Mucosa of stomach (tissue), 1 donor: ENCODE data around the gene LYPD3.

ENCODE experiments used
- H3K27me3 ChIP-seq: one replicate; pipeline ENCODE4 v1.7.0; 2013; ENCODE audit warnings: mild to moderate bottlenecking, low read length; ENCODE audit not compliant: control insufficient read depth, insufficient read depth
- H3K36me3 ChIP-seq: one replicate; pipeline ENCODE4 v1.7.0; 2013; ENCODE audit warnings: low read length; ENCODE audit not compliant: control insufficient read depth, insufficient read depth
- H3K4me1 ChIP-seq: one replicate; pipeline ENCODE4 v1.7.0; 2013; ENCODE audit warnings: mild to moderate bottlenecking, low read length; ENCODE audit not compliant: control insufficient read depth, insufficient read depth
- H3K4me3 ChIP-seq: one replicate; pipeline ENCODE4 v1.7.0; 2013; ENCODE audit warnings: low read length
- H3K9ac ChIP-seq: one replicate; pipeline ENCODE4 v1.7.0; 2013; ENCODE audit warnings: mild to moderate bottlenecking, low read length, moderate library complexity
- H3K9me3 ChIP-seq: one replicate; pipeline ENCODE4 v1.7.0; 2013; ENCODE audit warnings: mild to moderate bottlenecking, low read length, moderate library complexity; ENCODE audit not compliant: control insufficient read depth
- donor health status: Pancreatic carcinoma.

Gene LYPD3

GRCh38 chr19:43482193-43482592, 16.8 kb upstream of the LYPD3 start:
- Histone ChIP-seq H3K27me3 (no peaks in the 10 kb centered on the region), H3K9ac (no peak overlapping the region), H3K4me3 (no peak overlapping the region), H3K9me3 (no peaks in the 10 kb centered on the region), H3K4me1 (no peaks in the 10 kb centered on the region), H3K36me3 (no peaks in the 10 kb centered on the region)

- H3K36me3 ChIP-seq = no peaks in the 10 kb centered on the region
- H3K9me3 ChIP-seq = no peaks in the 10 kb centered on the region
- no peaks in the 10 kb centered on the region for H3K27me3 ChIP-seq
- no peaks in the 10 kb centered on the region for H3K4me1 ChIP-seq
- no peak overlapping the region for H3K9ac ChIP-seq
- H3K4me3 ChIP-seq = no peak overlapping the region
Observed at GRCh38 chr19:43481701-43482100, 16.3 kb upstream of the LYPD3 start.

GRCh38 chr19:43480574-43480973, 15.2 kb upstream of the LYPD3 start:
- H3K4me1 ChIP-seq = no peaks in the 10 kb centered on the region
- no peaks in the 10 kb centered on the region for H3K9me3 ChIP-seq
- no peaks in the 10 kb centered on the region for H3K27me3 ChIP-seq
- H3K4me3 ChIP-seq = no peak overlapping the region
- H3K36me3 ChIP-seq = no peaks in the 10 kb centered on the region
- no peak overlapping the region for H3K9ac ChIP-seq

GRCh38 chr19:43479961-43480561, 14.7 kb upstream of the LYPD3 start:
- no peak overlapping the region for H3K4me3 ChIP-seq
- no peak overlapping the region for H3K9ac ChIP-seq
- H3K36me3 ChIP-seq = no peaks in the 10 kb centered on the region
- H3K4me1 ChIP-seq = no peaks in the 10 kb centered on the region
- H3K27me3 ChIP-seq = no peaks in the 10 kb centered on the region
- H3K9me3 ChIP-seq = no peaks in the 10 kb centered on the region

- H3K4me3 ChIP-seq = no peak overlapping the region
- peaks cover 8% of the 10 kb centered on the region for H3K4me1 ChIP-seq
- no peaks in the 10 kb centered on the region for H3K27me3 ChIP-seq
- H3K9me3 ChIP-seq = no peaks in the 10 kb centered on the region
- no peak overlapping the region for H3K9ac ChIP-seq
- no peaks in the 10 kb centered on the region for H3K36me3 ChIP-seq
Observed at GRCh38 chr19:43479226-43479625, 13.8 kb upstream of the LYPD3 start.

GRCh38 chr19:43478323-43478722, 12.9 kb upstream of the LYPD3 start:
- peaks cover 10% of the 10 kb centered on the region for H3K4me1 ChIP-seq
- no peak overlapping the region for H3K4me3 ChIP-seq
- no peak overlapping the region for H3K9ac ChIP-seq
- no peaks in the 10 kb centered on the region for H3K27me3 ChIP-seq
- H3K36me3 ChIP-seq = no peaks in the 10 kb centered on the region
- no peaks in the 10 kb centered on the region for H3K9me3 ChIP-seq

GRCh38 chr19:43476606-43477005, 11.2 kb upstream of the LYPD3 start:
- Histone ChIP-seq H3K9ac (no peak overlapping the region), H3K4me1 (peaks cover 10% of the 10 kb centered on the region), H3K4me3 (no peak overlapping the region), H3K27me3 (no peaks in the 10 kb centered on the region), H3K36me3 (no peaks in the 10 kb centered on the region), H3K9me3 (no peaks in the 10 kb centered on the region)

- H3K9ac ChIP-seq = peak overlapping the region; percentile 46
- no peaks in the 10 kb centered on the region for H3K27me3 ChIP-seq
Observed at GRCh38 chr19:43474986-43475705, 9.7 kb upstream of the LYPD3 start.

GRCh38 chr19:43474487-43474886, 9.1 kb upstream of the LYPD3 start:
- Histone ChIP-seq H3K4me1 (peaks cover 10% of the 10 kb centered on the region), H3K36me3 (no peaks in the 10 kb centered on the region), H3K9ac (no peak overlapping the region), H3K4me3 (no peak overlapping the region), H3K9me3 (no peaks in the 10 kb centered on the region), H3K27me3 (no peaks in the 10 kb centered on the region)

More at GRCh38 chr19:43474986-43475705, 9.7 kb upstream of the LYPD3 start:
- H3K4me3 ChIP-seq = peak overlapping the region; percentile 23
- H3K36me3 ChIP-seq = no peaks in the 10 kb centered on the region
- no peaks in the 10 kb centered on the region for H3K9me3 ChIP-seq
- peaks cover 10% of the 10 kb centered on the region for H3K4me1 ChIP-seq

- H3K27me3 ChIP-seq = no peaks in the 10 kb centered on the region
- no peak overlapping the region for H3K9ac ChIP-seq
- H3K4me1 ChIP-seq = peaks cover 10% of the 10 kb centered on the region
- H3K4me3 ChIP-seq = no peak overlapping the region
- no peaks in the 10 kb centered on the region for H3K36me3 ChIP-seq
- no peaks in the 10 kb centered on the region for H3K9me3 ChIP-seq
Observed at GRCh38 chr19:43471091-43471490, 5.7 kb upstream of the LYPD3 start.

- H3K9me3 ChIP-seq = no peaks in the 10 kb centered on the region
Observed at GRCh38 chr19:43470288-43470687, 4.9 kb upstream of the LYPD3 start.

GRCh38 chr19:43469160-43469480, 3.7 kb upstream of the LYPD3 start:
- Histone ChIP-seq H3K36me3 (no peaks in the 10 kb centered on the region), H3K4me1 (peaks cover 13% of the 10 kb centered on the region), H3K27me3 (peaks cover 6% of the 10 kb centered on the region), H3K9me3 (no peaks in the 10 kb centered on the region), H3K9ac (no peak overlapping the region), H3K4me3 (no peak overlapping the region)

More at GRCh38 chr19:43470288-43470687, 4.9 kb upstream of the LYPD3 start:
- Histone ChIP-seq H3K36me3 (no peaks in the 10 kb centered on the region), H3K4me1 (peaks cover 14% of the 10 kb centered on the region), H3K9ac (no peak overlapping the region), H3K27me3 (peaks cover 3% of the 10 kb centered on the region), H3K4me3 (no peak overlapping the region)
